Measurements from ENCODE around the gene CMTM8.

DNA sequence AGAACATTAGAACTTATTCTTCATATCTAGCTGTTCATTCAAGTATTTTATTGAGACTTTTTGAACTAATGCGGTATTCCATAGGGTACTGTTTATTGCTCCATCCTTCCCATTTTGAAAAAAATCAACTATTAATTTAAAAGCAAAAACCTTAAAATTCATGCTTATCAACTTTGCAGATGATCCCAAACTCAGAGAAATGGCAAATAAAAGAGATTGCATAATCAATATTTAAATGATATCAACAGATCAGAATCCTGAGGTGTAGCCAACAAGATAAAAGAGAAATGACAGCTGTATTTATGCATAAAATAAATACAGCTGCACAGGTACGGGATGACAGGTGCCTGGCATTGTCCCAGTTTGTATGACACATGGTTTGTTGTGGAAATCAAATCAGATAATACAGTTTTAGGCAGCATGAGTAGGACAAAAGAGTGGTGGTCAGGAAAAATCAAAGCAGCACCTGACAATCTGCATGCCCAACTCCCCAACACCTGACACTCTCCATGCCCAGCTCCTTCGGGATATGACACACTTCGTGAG lies 42.4 kb upstream of the CMTM8 start:
- no peak for TF ChIP-seq CTCF (IDR thresholded peaks at IDR 0.05; ENCODE audit: borderline replicate concordance, extremely low read depth, low read length, poor library complexity, severe bottlenecking)
- TF ChIP-seq EZH2 (IDR thresholded peaks at IDR 0.05; ENCODE audit: borderline replicate concordance, low read depth, low read length, severe bottlenecking): no peak
